ENCODE data around the gene PRSS22.

DNA sequence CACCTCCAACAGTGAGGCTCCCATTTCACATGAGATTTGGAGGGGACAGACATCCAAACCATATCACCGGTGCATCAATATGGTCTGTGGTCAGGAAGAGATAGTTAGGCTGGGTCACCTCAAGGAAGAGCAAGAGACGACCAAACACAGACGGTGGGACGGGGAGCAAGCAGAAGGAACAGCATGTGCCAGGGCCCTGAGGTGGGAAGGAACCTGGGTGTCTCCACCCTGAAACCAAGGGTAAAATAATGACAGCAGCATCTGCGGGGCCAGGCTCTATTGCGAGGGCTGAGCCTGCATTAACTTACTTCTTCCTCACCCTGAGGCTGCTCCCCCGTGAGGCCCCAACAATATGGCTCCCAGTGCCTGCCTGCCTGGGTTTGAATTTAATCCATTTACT lies 49.8 kb downstream of the PRSS22 start:
- TF ChIP-seq, protein P1, sequence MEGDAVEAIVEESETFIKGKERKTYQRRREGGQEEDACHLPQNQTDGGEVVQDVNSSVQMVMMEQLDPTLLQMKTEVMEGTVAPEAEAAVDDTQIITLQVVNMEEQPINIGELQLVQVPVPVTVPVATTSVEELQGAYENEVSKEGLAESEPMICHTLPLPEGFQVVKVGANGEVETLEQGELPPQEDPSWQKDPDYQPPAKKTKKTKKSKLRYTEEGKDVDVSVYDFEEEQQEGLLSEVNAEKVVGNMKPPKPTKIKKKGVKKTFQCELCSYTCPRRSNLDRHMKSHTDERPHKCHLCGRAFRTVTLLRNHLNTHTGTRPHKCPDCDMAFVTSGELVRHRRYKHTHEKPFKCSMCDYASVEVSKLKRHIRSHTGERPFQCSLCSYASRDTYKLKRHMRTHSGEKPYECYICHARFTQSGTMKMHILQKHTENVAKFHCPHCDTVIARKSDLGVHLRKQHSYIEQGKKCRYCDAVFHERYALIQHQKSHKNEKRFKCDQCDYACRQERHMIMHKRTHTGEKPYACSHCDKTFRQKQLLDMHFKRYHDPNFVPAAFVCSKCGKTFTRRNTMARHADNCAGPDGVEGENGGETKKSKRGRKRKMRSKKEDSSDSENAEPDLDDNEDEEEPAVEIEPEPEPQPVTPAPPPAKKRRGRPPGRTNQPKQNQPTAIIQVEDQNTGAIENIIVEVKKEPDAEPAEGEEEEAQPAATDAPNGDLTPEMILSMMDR (IDR thresholded peaks at IDR 0.05; ENCODE audit: low read depth, low read length): no peak
- TF ChIP-seq, protein P2, sequence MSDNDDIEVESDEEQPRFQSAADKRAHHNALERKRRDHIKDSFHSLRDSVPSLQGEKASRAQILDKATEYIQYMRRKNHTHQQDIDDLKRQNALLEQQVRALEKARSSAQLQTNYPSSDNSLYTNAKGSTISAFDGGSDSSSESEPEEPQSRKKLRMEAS (IDR thresholded peaks at IDR 0.05; ENCODE audit: low read depth, low read length): no peak
- no peak for TF ChIP-seq POLR2A (IDR thresholded peaks at IDR 0.05; ENCODE audit: extremely low read depth, insufficient read length)
- TF ChIP-seq MYC (IDR thresholded peaks at IDR 0.05; ENCODE audit: low read depth, low read length): no peak

All from NB4 (cell line).